PC-3 (cell line): Measurements from ENCODE around the gene AVEN. TPM values are rescaled to one million over a fixed set of nuclear protein-coding genes. Genes with fewer than 3 reads are reported as not detected.

Source experiments
- ATAC-seq: fragments of 200-7000 bp; cut with Tn5 transposase; 2 replicates; pipeline ENCODE4 v1.9.1; 2020; ENCODE audit warnings: mild to moderate bottlenecking, moderate library complexity
- BruUV-seq: library from RNA; stranded (reverse); fragments of 400-500 nt; replicated peaks from 2 replicates; lab custom pipeline; 2021; lab: Mats Ljungman, UMichigan
- CTCF ChIA-PET: fragments of 300-600 bp; sonication (Branson Sonifier 250); formaldehyde crosslinking; loops from one replicate; lab custom pipeline; 2022; ENCODE audit warnings: antibody characterized with exemption; lab: Charles Lee
- POLR2A ChIA-PET: fragments of 300-600 bp; sonication (Branson Sonifier 250); formaldehyde crosslinking; loops from one replicate; lab custom pipeline; 2022; ENCODE audit warnings: antibody characterized with exemption; ENCODE audit not compliant: unreplicated experiment; lab: Charles Lee
- DNase-seq: peaks from one replicate; pipeline ENCODE4 v3.0.0-alpha.2; 2015
- H2AFZ ChIP-seq: fragments of 300-600 bp; sonication (generic); 2 replicates; pipeline ENCODE4 v1.6.0; 2016; ENCODE audit warnings: antibody characterized with exemption, low read length
- H3F3A ChIP-seq: fragments of 300-600 bp; sonication (generic); one replicate; pipeline ENCODE4 v1.6.0; 2017; ENCODE audit warnings: antibody characterized with exemption, low read length, control low read depth, mild to moderate bottlenecking; ENCODE audit not compliant: unreplicated experiment
- H3K27ac ChIP-seq: fragments of 300-600 bp; sonication (generic); 2 replicates; pipeline ENCODE4 v1.5.1; 2016; ENCODE audit warnings: mild to moderate bottlenecking, low read length
- H3K27me3 ChIP-seq: fragments of 300-600 bp; sonication (generic); 2 replicates; pipeline ENCODE4 v1.6.1; 2016; ENCODE audit warnings: low read length, mixed read lengths
- H3K36me3 ChIP-seq: fragments of 300-600 bp; sonication (generic); 2 replicates; pipeline ENCODE4 v1.6.1; 2016; ENCODE audit warnings: low read depth, mixed run types, low read length, mixed read lengths
- H3K4me1 ChIP-seq: fragments of 300-600 bp; sonication (generic); 2 replicates; pipeline ENCODE4 v1.5.1; 2016; ENCODE audit warnings: low read length; ENCODE audit not compliant: insufficient read depth
- H3K4me2 ChIP-seq: fragments of 300-600 bp; sonication (generic); 2 replicates; pipeline ENCODE4 v1.6.0; 2016; ENCODE audit warnings: low read length
- H3K4me3 ChIP-seq: fragments of 300-600 bp; sonication (generic); 2 replicates; pipeline ENCODE4 v1.5.1; 2016; ENCODE audit warnings: mild to moderate bottlenecking, low read length, mixed read lengths
- H3K79me2 ChIP-seq: fragments of 300-600 bp; sonication (generic); 2 replicates; pipeline ENCODE4 v1.6.1; 2017; ENCODE audit warnings: low read length, mixed read lengths
- H3K9ac ChIP-seq: fragments of 300-600 bp; sonication (generic); 2 replicates; pipeline ENCODE4 v1.6.0; 2016; ENCODE audit warnings: mild to moderate bottlenecking, low read length
- H3K9me2 ChIP-seq: fragments of 300-600 bp; sonication (generic); replicated peaks from 2 replicates; pipeline ENCODE4 v1.6.1; 2016; ENCODE audit warnings: mixed run types, low read length, mixed read lengths
- H3K9me3 ChIP-seq: fragments of 300-600 bp; sonication (generic); 2 replicates; pipeline ENCODE4 v1.6.1; 2016; ENCODE audit warnings: low read length, mixed read lengths
- H4K20me1 ChIP-seq: fragments of 300-600 bp; sonication (generic); 2 replicates; pipeline ENCODE4 v1.6.1; 2016; ENCODE audit warnings: low read length, mixed read lengths
- CTCF ChIP-seq: fragments of 300-600 bp; sonication (generic); conservative IDR thresholded peaks from 2 replicates; pipeline ENCODE4 v1.5.1; 2017; ENCODE audit warnings: antibody characterized with exemption, low read depth, mild to moderate bottlenecking, low read length
- EZH2 ChIP-seq: fragments of 300-600 bp; sonication (generic); IDR thresholded peaks from one replicate; pipeline ENCODE4 v1.6.1; 2017; ENCODE audit warnings: antibody characterized with exemption, mild to moderate bottlenecking, low read length; ENCODE audit not compliant: unreplicated experiment
- EZH2phosphoT487 ChIP-seq: fragments of 300-600 bp; sonication (generic); IDR thresholded peaks from 2 replicates; pipeline ENCODE4 v1.6.1; 2018; ENCODE audit warnings: mild to moderate bottlenecking, antibody characterized with exemption, low read length, borderline replicate concordance
- intact Hi-C: fragments of 100-400 bp; cut with micrococcal nuclease; formaldehyde crosslinking; loops from 2 replicates; pipeline ENCODE4 v1.9.0; 2023
- total RNA-seq: library from RNA; depleted of rRNA; stranded (reverse); fragments of >200 nt; gene quantifications from 2 replicates; pipeline ENCODE4 v1.2.3, GENCODE V29; 2014

The AVEN gene
- total RNA-seq, 1 experiment from 2014 or later: 10.5 TPM

GRCh38 chr15:33959844-33960548 is 79.0 kb downstream of the AVEN start:
- H3K9ac ChIP-seq: no peak overlapping the region
- no TSS peak for BruUV-seq
- ATAC-seq (no peak), DNase-seq (no peak)
- H3K9me3 ChIP-seq: no peaks in the 10 kb centered on the region
- no peak for TF ChIP-seq EZH2phosphoT487
- TF ChIP-seq CTCF: no peak
- no peak for TF ChIP-seq EZH2
- H3K36me3 ChIP-seq: no peaks in the 10 kb centered on the region
- peaks cover 9% of the 10 kb centered on the region for H3K4me1 ChIP-seq
- no peak overlapping the region for H3K27ac ChIP-seq
- intact Hi-C loops: no loop called here
- ChIA-PET CTCF (no interaction called here), POLR2A (no interaction called here)
- no peaks in the 10 kb centered on the region for H3K79me2 ChIP-seq
- H3K27me3 ChIP-seq: no peaks in the 10 kb centered on the region
- H3K4me3 ChIP-seq: no peak overlapping the region
- H2AFZ ChIP-seq: no peak overlapping the region
- no peaks in the 10 kb centered on the region for H4K20me1 ChIP-seq
- no peaks in the 10 kb centered on the region for H3F3A ChIP-seq
- no peak overlapping the region for H3K4me2 ChIP-seq
- H3K9me2 ChIP-seq: no peaks in the 10 kb centered on the region

GRCh38 chr15:33956397-33956796 is 82.6 kb downstream of the AVEN start:
- H2AFZ ChIP-seq: no peak overlapping the region
- POLR2A ChIA-PET: no interaction called here
- no peaks in the 10 kb centered on the region for H4K20me1 ChIP-seq
- no peaks in the 10 kb centered on the region for H3K36me3 ChIP-seq
- intact Hi-C loops: no loop called here
- H3K9ac ChIP-seq: no peak overlapping the region
- TF ChIP-seq CTCF (no peak), EZH2phosphoT487 (no peak), EZH2 (no peak)
- H3K27ac ChIP-seq: no peak overlapping the region
- no peaks in the 10 kb centered on the region for H3K9me3 ChIP-seq
- CTCF ChIA-PET: no interaction called here
- H3K4me1 ChIP-seq: no peaks in the 10 kb centered on the region
- BruUV-seq: no TSS peak
- DNase-seq (peak; percentile 16), ATAC-seq (peak; percentile 77)
- H3K27me3 ChIP-seq: no peaks in the 10 kb centered on the region
- H3K79me2 ChIP-seq: no peaks in the 10 kb centered on the region
- no peaks in the 10 kb centered on the region for H3K9me2 ChIP-seq
- no peak overlapping the region for H3K4me3 ChIP-seq
- no peaks in the 10 kb centered on the region for H3F3A ChIP-seq
- no peak overlapping the region for H3K4me2 ChIP-seq

GRCh38 chr15:33955945-33956344 is 83.1 kb downstream of the AVEN start:
- intact Hi-C loops: no loop called here
- no peaks in the 10 kb centered on the region for H3F3A ChIP-seq
- H4K20me1 ChIP-seq: no peaks in the 10 kb centered on the region
- no peaks in the 10 kb centered on the region for H3K36me3 ChIP-seq
- POLR2A ChIA-PET: no interaction called here
- H3K9me2 ChIP-seq: no peaks in the 10 kb centered on the region
- ATAC-seq (no peak), DNase-seq (no peak)
- H3K4me2 ChIP-seq: no peak overlapping the region
- H3K27ac ChIP-seq: no peak overlapping the region
- no peaks in the 10 kb centered on the region for H3K27me3 ChIP-seq
- no peak overlapping the region for H3K9ac ChIP-seq
- no peak overlapping the region for H3K4me3 ChIP-seq
- BruUV-seq: no TSS peak
- CTCF ChIA-PET: no interaction called here
- H3K9me3 ChIP-seq: no peaks in the 10 kb centered on the region
- H3K79me2 ChIP-seq: no peaks in the 10 kb centered on the region
- H2AFZ ChIP-seq: no peak overlapping the region
- no peaks in the 10 kb centered on the region for H3K4me1 ChIP-seq
- TF ChIP-seq EZH2phosphoT487 (no peak), CTCF (no peak), EZH2 (no peak)
